Keratinocyte (primary cell): Measurements from ENCODE around the gene DHRS11. TPM values are rescaled to one million over a fixed set of nuclear protein-coding genes. Genes with fewer than 3 reads are reported as not detected.

Experiments
- DNase-seq: peaks from one replicate; pipeline ENCODE4 v3.0.0-alpha.2; 2011; ENCODE audit warnings: low read depth, missing footprints, low spot score
- FAIRE-seq: peaks from 2 replicates; lab custom pipeline; 2011; peaks lifted over from hg19 to GRCh38; lab: Jason Lieb, UNC
- H2AFZ ChIP-seq: 2 replicates; pipeline ENCODE4 v1.6.0; 2012; ENCODE audit warnings: low read length, control low read depth, inconsistent platforms; ENCODE audit not compliant: control insufficient read depth
- H3K27ac ChIP-seq: 2 replicates; pipeline ENCODE4 v1.5.1; 2011; ENCODE audit warnings: low read length; ENCODE audit not compliant: control insufficient read depth, insufficient read depth
- H3K27me3 ChIP-seq: 3 replicates; pipeline ENCODE4 v1.6.0; 2011; ENCODE audit warnings: low read length; ENCODE audit not compliant: control insufficient read depth, insufficient read depth; ENCODE audit errors: extremely low read depth
- H3K36me3 ChIP-seq, 2 experiments: 2 replicates in 1 of 2; 3 replicates in 1 of 2; pipeline ENCODE4 v1.5.1; 2011; ENCODE audit warnings: low read length in 2 of 2, mild to moderate bottlenecking in 1 of 2; ENCODE audit not compliant: control insufficient read depth in 2 of 2, insufficient read depth in 2 of 2; ENCODE audit errors: extremely low read depth in 1 of 2
- H3K4me1 ChIP-seq: 3 replicates; pipeline ENCODE4 v1.5.1; 2011; ENCODE audit warnings: low read length; ENCODE audit not compliant: control insufficient read depth, insufficient read depth; ENCODE audit errors: extremely low read depth
- H3K4me2 ChIP-seq: 3 replicates; pipeline ENCODE4 v1.6.0; 2011; ENCODE audit warnings: low read depth, low read length; ENCODE audit not compliant: control insufficient read depth, insufficient read depth; ENCODE audit errors: extremely low read depth
- H3K4me3 ChIP-seq, 3 experiments: fragments of 200-600 bp in 1 of 3; sonication (generic) in 1 of 3; 2 replicates in 2 of 3; 3 replicates in 1 of 3; pipeline ENCODE4 v1.5.1; 2011 to 2016; ENCODE audit warnings: low read length in 3 of 3, mild to moderate bottlenecking in 3 of 3, control low read depth in 2 of 3, inconsistent platforms in 1 of 3, low read depth in 1 of 3, mixed read lengths in 1 of 3, mixed run types in 1 of 3, moderate library complexity in 1 of 3; ENCODE audit not compliant: control insufficient read depth in 2 of 3, insufficient read depth in 2 of 3; ENCODE audit errors: extremely low read depth in 1 of 3
- H3K79me2 ChIP-seq: 2 replicates; pipeline ENCODE4 v1.6.0; 2012; ENCODE audit warnings: low read length; ENCODE audit not compliant: control insufficient read depth, insufficient read depth
- H3K9ac ChIP-seq: 3 replicates; pipeline ENCODE4 v1.6.0; 2011; ENCODE audit warnings: low read length; ENCODE audit not compliant: control insufficient read depth, insufficient read depth; ENCODE audit errors: extremely low read depth
- H3K9me1 ChIP-seq: 3 replicates; pipeline ENCODE4 v1.6.0; 2011; ENCODE audit warnings: low read length; ENCODE audit not compliant: control insufficient read depth, insufficient read depth; ENCODE audit errors: extremely low read depth
- H3K9me3 ChIP-seq: 2 replicates; pipeline ENCODE4 v1.5.1; 2012; ENCODE audit warnings: low read depth, low read length; ENCODE audit not compliant: control insufficient read depth
- H4K20me1 ChIP-seq: 3 replicates; pipeline ENCODE4 v1.6.0; 2011; ENCODE audit warnings: low read length; ENCODE audit not compliant: control insufficient read depth, insufficient read depth; ENCODE audit errors: extremely low read depth
- CTCF ChIP-seq, 3 experiments: IDR thresholded peaks in 1 of 3; conservative IDR thresholded peaks in 1 of 3; optimal IDR thresholded peaks in 1 of 3; 2 replicates in 2 of 3; 3 replicates in 1 of 3; pipeline versions ENCODE3 to v1.5.1; 2011; ENCODE audit warnings: low read length in 3 of 3, mild to moderate bottlenecking in 3 of 3, moderate library complexity in 2 of 3, control low read depth in 1 of 3, inconsistent platforms in 1 of 3; ENCODE audit not compliant: insufficient read depth in 2 of 3; ENCODE audit errors: extremely low read depth in 1 of 3
- EZH2 ChIP-seq: IDR thresholded peaks from one replicate; pipeline ENCODE4 v1.6.1; 2012; ENCODE audit warnings: inconsistent platforms, mild to moderate bottlenecking, low read length, moderate library complexity
- dilution Hi-C: fragments of 300-500 bp; cut with MboI; formaldehyde crosslinking; loops from one replicate; pipeline ENCODE4 v1.7.0; 2020; ENCODE audit warnings: low sequenced_read_pairs; ENCODE audit not compliant: extremely low pct_ligation_motif_present
- polyA plus RNA-seq, 5 experiments: library from polyadenylated mRNA; depleted of rRNA in 3 of 5; stranded (reverse) in 3 of 5; stranded (forward) in 1 of 5; unstranded in 1 of 5; fragments of >200 nt; gene quantifications; 1 replicate in 1 of 5; 2 replicates in 3 of 5; 3 replicates in 1 of 5; pipeline versions ENCODE4 v1.2.1 to v1.2.3, GENCODE V29; 2011 to 2012; ENCODE audit warnings: missing spikeins in 2 of 5, low read depth in 1 of 5, low replicate concordance in 1 of 5

DHRS11 gene
- polyA plus RNA-seq, 1 donor (not counting 4 experiments of a cell fraction or from before 2014, with no cell fraction given) = 11.0 TPM

DNA sequence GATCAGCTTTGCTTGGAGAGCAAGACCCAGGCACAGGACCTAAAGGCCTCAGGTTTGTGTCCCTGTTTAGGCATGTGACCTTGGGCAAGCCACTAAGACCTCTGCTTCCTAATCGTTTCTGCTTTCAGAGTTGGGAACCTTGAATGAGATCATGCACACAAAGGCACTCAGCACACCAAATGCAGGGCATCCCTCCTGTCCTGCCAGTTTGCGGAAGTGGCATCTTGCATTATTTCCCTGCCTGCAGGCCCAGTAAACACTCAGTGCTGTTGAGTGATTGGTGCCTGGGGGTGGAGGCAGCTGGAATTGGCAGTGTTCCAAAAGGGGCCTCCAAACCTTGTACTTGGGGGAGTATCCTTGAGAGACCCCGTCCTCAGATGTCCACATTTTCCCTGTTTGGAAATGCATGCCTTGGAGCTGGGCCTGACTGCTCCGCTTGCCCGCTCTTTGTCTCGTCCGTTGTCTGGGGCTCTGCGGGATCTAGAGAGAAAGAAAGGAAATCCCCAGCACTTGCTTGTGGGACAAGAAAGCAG, 38.4 kb downstream of the DHRS11 start:
- no peaks in the 10 kb centered on the region for H3K9me3 ChIP-seq
- DNase-seq (no peak), FAIRE-seq (no peak)
- H4K20me1 ChIP-seq = no peaks in the 10 kb centered on the region
- no peaks in the 10 kb centered on the region for H3K9me1 ChIP-seq
- no peak for TF ChIP-seq EZH2
- TF ChIP-seq CTCF (optimal IDR thresholded peaks at IDR 0.05 in 1 of 3, IDR thresholded peaks at IDR 0.05 in 1 of 3, conservative IDR thresholded peaks at IDR 0.05 in 1 of 3; ENCODE audit: extremely low read depth in 1 of 3, insufficient read depth in 2 of 3, low read length in 3 of 3) = no peak
- no peaks in the 10 kb centered on the region for H3K4me1 ChIP-seq
- H3K36me3 ChIP-seq = no peaks in the 10 kb centered on the region
- no peak overlapping the region for H3K4me3 ChIP-seq
- H3K27me3 ChIP-seq = peaks cover 38% of the 10 kb centered on the region
- H3K4me2 ChIP-seq = no peak overlapping the region
- H2AFZ ChIP-seq = no peak overlapping the region
- no peaks in the 10 kb centered on the region for H3K79me2 ChIP-seq
- dilution Hi-C loops = no loop called here
- H3K27ac ChIP-seq = no peak overlapping the region
- H3K9ac ChIP-seq = no peak overlapping the region

DNA sequence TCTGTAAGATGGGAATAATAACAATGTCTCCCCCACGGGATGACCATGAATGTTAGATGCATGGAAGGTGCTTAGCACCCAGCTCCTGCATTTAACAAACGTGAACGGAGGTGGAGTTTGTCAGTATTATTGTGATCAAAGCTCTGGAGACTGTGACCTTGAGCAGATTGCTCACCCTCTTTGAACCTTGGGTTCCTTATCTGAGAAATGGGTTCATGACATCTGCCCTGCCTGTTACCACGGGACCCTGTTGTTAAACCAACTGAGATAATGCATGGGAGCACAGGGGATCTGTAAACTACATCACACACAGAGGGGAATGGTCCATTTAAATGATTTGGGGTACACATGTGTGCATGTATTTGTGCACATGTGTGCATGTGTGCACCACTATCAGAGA, 39.3 kb downstream of the DHRS11 start:
- Histone ChIP-seq H3K27ac (no peak overlapping the region), H3K4me2 (no peak overlapping the region), H3K9me1 (no peaks in the 10 kb centered on the region), H3K9me3 (no peaks in the 10 kb centered on the region), H2AFZ (no peak overlapping the region), H3K36me3 (no peaks in the 10 kb centered on the region), H3K27me3 (peaks cover 40% of the 10 kb centered on the region), H3K4me3 (no peak overlapping the region), H4K20me1 (no peaks in the 10 kb centered on the region), H3K79me2 (no peaks in the 10 kb centered on the region), H3K4me1 (no peaks in the 10 kb centered on the region), H3K9ac (no peak overlapping the region)
- TF ChIP-seq EZH2 (no peak), CTCF (optimal IDR thresholded peaks at IDR 0.05 in 1 of 3, IDR thresholded peaks at IDR 0.05 in 1 of 3, conservative IDR thresholded peaks at IDR 0.05 in 1 of 3; ENCODE audit: extremely low read depth in 1 of 3, insufficient read depth in 2 of 3, low read length in 3 of 3) (no peak)
- no peak for FAIRE-seq
- DNase-seq = no peak
- dilution Hi-C loops = no loop called here
